Measurements from ENCODE around the gene COG5.

Gene COG5

DNA sequence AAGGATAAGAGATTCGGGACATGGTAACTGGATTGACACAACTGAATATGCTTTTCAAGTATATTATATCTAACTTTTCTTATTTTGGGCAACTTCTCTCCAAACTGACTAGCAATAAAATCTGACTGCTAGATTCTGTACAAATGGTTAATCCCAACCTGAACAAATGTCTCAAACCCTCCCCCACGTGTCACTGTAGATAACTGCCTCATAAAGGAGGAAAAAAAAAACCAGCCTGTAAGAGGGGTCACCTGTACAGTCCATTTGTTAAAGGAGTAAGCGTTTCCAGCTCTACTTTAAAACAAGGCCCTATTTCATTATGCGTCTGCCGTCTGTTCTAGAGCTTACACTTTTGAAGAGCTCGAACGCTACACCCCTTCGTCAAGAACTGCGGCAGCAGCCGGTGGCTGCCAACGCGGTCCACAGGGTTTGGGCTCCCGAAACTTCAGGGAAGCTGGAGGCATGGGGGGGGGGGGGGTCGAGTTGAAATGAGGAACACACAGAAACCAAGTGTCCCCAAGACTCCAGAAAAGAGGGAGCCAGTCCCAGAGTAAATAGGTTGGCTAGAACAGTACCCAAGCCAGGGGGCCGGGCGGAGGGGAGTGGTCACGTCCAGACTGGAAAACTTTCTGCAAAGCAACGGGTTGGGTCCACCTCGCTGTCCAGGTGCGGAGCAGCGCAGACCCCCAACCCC, 492 bp downstream of the COG5 start:
- Histone ChIP-seq H3K9me3 (ENCODE audit: severe bottlenecking) (no peaks in the 10 kb centered on the region), H3K27ac (peak overlapping the region; percentile 95), H3K27me3 (ENCODE audit: insufficient read depth, low read depth, severe bottlenecking) (no peaks in the 10 kb centered on the region), H3K36me3 (peaks cover 3% of the 10 kb centered on the region; the same call in 1 of the 2 replicates), H3K4me3 (ENCODE audit: low read depth, low read length) (peak overlapping the region; percentile 57)
- DNase-seq: no peak
- TF ChIP-seq, protein P1, sequence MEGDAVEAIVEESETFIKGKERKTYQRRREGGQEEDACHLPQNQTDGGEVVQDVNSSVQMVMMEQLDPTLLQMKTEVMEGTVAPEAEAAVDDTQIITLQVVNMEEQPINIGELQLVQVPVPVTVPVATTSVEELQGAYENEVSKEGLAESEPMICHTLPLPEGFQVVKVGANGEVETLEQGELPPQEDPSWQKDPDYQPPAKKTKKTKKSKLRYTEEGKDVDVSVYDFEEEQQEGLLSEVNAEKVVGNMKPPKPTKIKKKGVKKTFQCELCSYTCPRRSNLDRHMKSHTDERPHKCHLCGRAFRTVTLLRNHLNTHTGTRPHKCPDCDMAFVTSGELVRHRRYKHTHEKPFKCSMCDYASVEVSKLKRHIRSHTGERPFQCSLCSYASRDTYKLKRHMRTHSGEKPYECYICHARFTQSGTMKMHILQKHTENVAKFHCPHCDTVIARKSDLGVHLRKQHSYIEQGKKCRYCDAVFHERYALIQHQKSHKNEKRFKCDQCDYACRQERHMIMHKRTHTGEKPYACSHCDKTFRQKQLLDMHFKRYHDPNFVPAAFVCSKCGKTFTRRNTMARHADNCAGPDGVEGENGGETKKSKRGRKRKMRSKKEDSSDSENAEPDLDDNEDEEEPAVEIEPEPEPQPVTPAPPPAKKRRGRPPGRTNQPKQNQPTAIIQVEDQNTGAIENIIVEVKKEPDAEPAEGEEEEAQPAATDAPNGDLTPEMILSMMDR (IDR thresholded peaks at IDR 0.05; ENCODE audit: low read depth, low read length): no peak

DNA sequence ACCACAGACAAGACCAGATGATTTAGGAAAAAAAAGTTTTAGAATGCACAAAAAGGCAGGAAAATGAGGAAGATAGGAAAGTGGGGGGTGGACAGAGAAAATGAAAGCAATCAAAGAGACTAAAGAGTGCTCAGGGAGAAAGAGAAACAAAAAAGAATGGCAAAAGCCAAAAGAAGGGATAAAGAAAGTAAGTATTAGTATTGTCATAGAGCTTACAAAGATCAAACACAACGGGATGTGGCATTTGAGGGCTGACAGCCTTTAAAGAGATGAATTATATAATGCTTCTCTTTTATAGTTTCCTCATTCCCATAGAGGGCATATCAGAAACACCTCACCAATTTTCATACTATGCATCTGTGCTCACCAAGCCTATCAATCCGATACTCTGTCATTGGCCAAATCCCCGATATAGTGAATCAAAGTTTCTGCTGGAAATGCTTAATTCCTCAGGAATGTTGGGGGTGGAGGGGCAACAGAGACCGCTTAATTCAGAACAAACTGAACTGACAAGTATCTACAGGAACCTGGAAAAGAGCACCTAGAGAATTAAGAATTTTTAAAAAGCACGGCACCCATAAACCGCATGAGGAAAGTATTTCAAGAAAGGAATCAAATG, 2.7 kb downstream of the COG5 start:
- no peak overlapping the region for H3K4me3 ChIP-seq (ENCODE audit: low read depth, low read length)

GRCh38 chr7:107559864-107560263, 3.9 kb downstream of the COG5 start:
- Histone ChIP-seq H3K9me3 (ENCODE audit: severe bottlenecking) (no peaks in the 10 kb centered on the region), H3K27ac (no peak overlapping the region), H3K4me3 (ENCODE audit: low read depth, low read length) (no peak overlapping the region), H3K36me3 (peaks cover 20% of the 10 kb centered on the region), H3K27me3 (ENCODE audit: insufficient read depth, low read depth, severe bottlenecking) (no peaks in the 10 kb centered on the region)
- DNase-seq: no peak
- TF ChIP-seq, protein P1 (IDR thresholded peaks at IDR 0.05; ENCODE audit: low read depth, low read length): no peak

More for the DNA sequence above, 2.7 kb downstream of the COG5 start:
- Histone ChIP-seq H3K9me3 (ENCODE audit: severe bottlenecking) (no peaks in the 10 kb centered on the region), H3K27ac (no peak overlapping the region), H3K36me3 (peaks cover 20% of the 10 kb centered on the region), H3K27me3 (ENCODE audit: insufficient read depth, low read depth, severe bottlenecking) (no peaks in the 10 kb centered on the region)
- DNase-seq: no peak
- TF ChIP-seq, protein P1 (IDR thresholded peaks at IDR 0.05; ENCODE audit: low read depth, low read length): no peak

GRCh38 chr7:107555893-107556292, 7.8 kb downstream of the COG5 start:
- no peak overlapping the region for H3K4me3 ChIP-seq (ENCODE audit: low read depth, low read length)
- H3K36me3 ChIP-seq: peaks cover 40% of the 10 kb centered on the region
- no peaks in the 10 kb centered on the region for H3K27me3 ChIP-seq (ENCODE audit: insufficient read depth, low read depth, severe bottlenecking)
- H3K27ac ChIP-seq: no peak overlapping the region
- DNase-seq: no peak
- TF ChIP-seq, protein P1 (IDR thresholded peaks at IDR 0.05; ENCODE audit: low read depth, low read length): no peak
- no peaks in the 10 kb centered on the region for H3K9me3 ChIP-seq (ENCODE audit: severe bottlenecking)

GRCh38 chr7:107551936-107552335, 11.8 kb downstream of the COG5 start:
- peaks cover 26% of the 10 kb centered on the region for H3K36me3 ChIP-seq
- TF ChIP-seq, protein P1 (IDR thresholded peaks at IDR 0.05; ENCODE audit: low read depth, low read length): no peak
- no peak overlapping the region for H3K4me3 ChIP-seq (ENCODE audit: low read depth, low read length)
- no peak for DNase-seq
- H3K27me3 ChIP-seq (ENCODE audit: insufficient read depth, low read depth, severe bottlenecking): no peaks in the 10 kb centered on the region
- H3K9me3 ChIP-seq (ENCODE audit: severe bottlenecking): no peaks in the 10 kb centered on the region
- H3K27ac ChIP-seq: no peak overlapping the region

Measured in WERI-Rb-1 (cell line).